H1 (cell line): ENCODE data around the gene NDRG2. TPM values are rescaled to one million over a fixed set of nuclear protein-coding genes. Genes with fewer than 3 reads are reported as not detected.

Source experiments
- ASH2L ChIP-seq: fragments of 200-600, 300-600 bp; sonication (generic); IDR thresholded peaks from one replicate; pipeline ENCODE4 v1.7.1; 2017; ENCODE audit warnings: low read length
- CBX8 ChIP-seq: fragments of 300-800, 300-1000 bp; sonication (generic); IDR thresholded peaks from 2 replicates; pipeline ENCODE4 v1.7.1; 2016; ENCODE audit warnings: low read depth, low read length, borderline replicate concordance
- ZNF274 ChIP-seq: IDR thresholded peaks from 2 replicates; pipeline ENCODE4 v1.7.0; 2012; ENCODE audit warnings: low read length, borderline replicate concordance; ENCODE audit errors: extremely low read depth
- polyA plus RNA-seq, 7 experiments: library from polyadenylated mRNA; depleted of rRNA in 3 of 7; stranded (reverse) in 5 of 7; unstranded in 2 of 7; fragments of >200 nt in 5 of 7; fragments of 200-250 nt in 2 of 7; gene quantifications; 1 replicate in 5 of 7; 2 replicates in 1 of 7; 4 replicates in 1 of 7; pipeline versions ENCODE4 v1.2.1 to v1.2.3, GENCODE V29; 2011 to 2013; ENCODE audit warnings: missing spikeins in 2 of 7, mixed read lengths in 2 of 7
- total RNA-seq: library from RNA; stranded (reverse); fragmentation: NEBNext Ultra II Directional; extraction: Animal tissue kit (Norgen Biotek cat#: 25700); gene quantifications from 2 replicates; pipeline ENCODE4 v1.2.1, GENCODE V29; 2021
- TF ChIP-seq, protein P1 (sequence below): fragments of 300-600 bp; sonication (generic); IDR thresholded peaks from 2 replicates; pipeline ENCODE4 v1.7.1; 2012; ENCODE audit warnings: low read length, moderate library complexity, mild to moderate bottlenecking, inconsistent platforms; ENCODE audit not compliant: insufficient replicate concordance

Gene NDRG2
- total and polyA plus RNA-seq, 2 of the 8 experiments (the other 6 are each of a cell fraction or from before 2014, with no cell fraction given) = 29.9 to 48.6 TPM

DNA sequence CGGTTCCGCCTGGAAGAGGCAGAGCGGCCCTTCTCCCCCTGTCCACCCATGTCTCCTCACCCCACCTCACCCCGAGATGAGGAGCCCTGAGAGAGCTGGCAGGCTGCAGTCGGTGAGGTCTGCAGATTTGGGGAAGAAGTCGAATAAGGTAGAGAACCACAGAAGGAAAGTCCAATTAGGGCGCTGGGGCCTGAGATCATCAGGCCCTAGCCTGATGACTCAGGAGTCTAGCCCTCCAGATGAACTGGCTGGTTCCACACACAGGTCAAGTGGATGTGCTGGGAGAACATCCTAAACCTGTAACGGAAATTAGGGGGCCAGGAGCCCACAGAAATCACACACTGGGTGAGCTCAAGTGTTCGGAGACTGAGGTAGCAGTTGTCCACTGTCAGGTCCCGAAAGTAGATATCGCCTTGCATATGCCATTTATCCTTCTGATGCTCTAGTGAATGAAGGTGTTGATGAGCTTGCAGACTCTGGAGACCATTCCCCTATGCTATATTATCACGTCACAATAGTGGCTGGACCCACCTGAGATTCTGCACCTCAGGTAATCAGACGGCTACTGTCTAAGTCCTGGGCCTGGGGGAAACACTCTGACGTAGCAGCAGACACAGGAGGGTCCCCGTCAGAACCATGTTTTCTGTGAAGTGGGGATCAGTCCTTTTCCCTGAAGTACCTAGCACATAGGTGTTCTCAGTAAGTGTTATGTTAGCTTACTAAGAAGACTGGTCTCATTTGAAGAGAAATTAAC lies 36.0 kb downstream of the NDRG2 start (continued):
- TF ChIP-seq, protein P1, sequence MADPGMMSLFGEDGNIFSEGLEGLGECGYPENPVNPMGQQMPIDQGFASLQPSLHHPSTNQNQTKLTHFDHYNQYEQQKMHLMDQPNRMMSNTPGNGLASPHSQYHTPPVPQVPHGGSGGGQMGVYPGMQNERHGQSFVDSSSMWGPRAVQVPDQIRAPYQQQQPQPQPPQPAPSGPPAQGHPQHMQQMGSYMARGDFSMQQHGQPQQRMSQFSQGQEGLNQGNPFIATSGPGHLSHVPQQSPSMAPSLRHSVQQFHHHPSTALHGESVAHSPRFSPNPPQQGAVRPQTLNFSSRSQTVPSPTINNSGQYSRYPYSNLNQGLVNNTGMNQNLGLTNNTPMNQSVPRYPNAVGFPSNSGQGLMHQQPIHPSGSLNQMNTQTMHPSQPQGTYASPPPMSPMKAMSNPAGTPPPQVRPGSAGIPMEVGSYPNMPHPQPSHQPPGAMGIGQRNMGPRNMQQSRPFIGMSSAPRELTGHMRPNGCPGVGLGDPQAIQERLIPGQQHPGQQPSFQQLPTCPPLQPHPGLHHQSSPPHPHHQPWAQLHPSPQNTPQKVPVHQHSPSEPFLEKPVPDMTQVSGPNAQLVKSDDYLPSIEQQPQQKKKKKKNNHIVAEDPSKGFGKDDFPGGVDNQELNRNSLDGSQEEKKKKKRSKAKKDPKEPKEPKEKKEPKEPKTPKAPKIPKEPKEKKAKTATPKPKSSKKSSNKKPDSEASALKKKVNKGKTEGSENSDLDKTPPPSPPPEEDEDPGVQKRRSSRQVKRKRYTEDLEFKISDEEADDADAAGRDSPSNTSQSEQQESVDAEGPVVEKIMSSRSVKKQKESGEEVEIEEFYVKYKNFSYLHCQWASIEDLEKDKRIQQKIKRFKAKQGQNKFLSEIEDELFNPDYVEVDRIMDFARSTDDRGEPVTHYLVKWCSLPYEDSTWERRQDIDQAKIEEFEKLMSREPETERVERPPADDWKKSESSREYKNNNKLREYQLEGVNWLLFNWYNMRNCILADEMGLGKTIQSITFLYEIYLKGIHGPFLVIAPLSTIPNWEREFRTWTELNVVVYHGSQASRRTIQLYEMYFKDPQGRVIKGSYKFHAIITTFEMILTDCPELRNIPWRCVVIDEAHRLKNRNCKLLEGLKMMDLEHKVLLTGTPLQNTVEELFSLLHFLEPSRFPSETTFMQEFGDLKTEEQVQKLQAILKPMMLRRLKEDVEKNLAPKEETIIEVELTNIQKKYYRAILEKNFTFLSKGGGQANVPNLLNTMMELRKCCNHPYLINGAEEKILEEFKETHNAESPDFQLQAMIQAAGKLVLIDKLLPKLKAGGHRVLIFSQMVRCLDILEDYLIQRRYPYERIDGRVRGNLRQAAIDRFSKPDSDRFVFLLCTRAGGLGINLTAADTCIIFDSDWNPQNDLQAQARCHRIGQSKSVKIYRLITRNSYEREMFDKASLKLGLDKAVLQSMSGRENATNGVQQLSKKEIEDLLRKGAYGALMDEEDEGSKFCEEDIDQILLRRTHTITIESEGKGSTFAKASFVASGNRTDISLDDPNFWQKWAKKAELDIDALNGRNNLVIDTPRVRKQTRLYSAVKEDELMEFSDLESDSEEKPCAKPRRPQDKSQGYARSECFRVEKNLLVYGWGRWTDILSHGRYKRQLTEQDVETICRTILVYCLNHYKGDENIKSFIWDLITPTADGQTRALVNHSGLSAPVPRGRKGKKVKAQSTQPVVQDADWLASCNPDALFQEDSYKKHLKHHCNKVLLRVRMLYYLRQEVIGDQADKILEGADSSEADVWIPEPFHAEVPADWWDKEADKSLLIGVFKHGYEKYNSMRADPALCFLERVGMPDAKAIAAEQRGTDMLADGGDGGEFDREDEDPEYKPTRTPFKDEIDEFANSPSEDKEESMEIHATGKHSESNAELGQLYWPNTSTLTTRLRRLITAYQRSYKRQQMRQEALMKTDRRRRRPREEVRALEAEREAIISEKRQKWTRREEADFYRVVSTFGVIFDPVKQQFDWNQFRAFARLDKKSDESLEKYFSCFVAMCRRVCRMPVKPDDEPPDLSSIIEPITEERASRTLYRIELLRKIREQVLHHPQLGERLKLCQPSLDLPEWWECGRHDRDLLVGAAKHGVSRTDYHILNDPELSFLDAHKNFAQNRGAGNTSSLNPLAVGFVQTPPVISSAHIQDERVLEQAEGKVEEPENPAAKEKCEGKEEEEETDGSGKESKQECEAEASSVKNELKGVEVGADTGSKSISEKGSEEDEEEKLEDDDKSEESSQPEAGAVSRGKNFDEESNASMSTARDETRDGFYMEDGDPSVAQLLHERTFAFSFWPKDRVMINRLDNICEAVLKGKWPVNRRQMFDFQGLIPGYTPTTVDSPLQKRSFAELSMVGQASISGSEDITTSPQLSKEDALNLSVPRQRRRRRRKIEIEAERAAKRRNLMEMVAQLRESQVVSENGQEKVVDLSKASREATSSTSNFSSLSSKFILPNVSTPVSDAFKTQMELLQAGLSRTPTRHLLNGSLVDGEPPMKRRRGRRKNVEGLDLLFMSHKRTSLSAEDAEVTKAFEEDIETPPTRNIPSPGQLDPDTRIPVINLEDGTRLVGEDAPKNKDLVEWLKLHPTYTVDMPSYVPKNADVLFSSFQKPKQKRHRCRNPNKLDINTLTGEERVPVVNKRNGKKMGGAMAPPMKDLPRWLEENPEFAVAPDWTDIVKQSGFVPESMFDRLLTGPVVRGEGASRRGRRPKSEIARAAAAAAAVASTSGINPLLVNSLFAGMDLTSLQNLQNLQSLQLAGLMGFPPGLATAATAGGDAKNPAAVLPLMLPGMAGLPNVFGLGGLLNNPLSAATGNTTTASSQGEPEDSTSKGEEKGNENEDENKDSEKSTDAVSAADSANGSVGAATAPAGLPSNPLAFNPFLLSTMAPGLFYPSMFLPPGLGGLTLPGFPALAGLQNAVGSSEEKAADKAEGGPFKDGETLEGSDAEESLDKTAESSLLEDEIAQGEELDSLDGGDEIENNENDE = no peak
- TF ChIP-seq ZNF274 (no peak), ASH2L (no peak), CBX8 (no peak)
